Small intestine (tissue), 7 donors: ENCODE measurements around the gene PBRM1. TPM values are rescaled to one million over a fixed set of nuclear protein-coding genes. Genes with fewer than 3 reads are reported as not detected.
A peak's percentile ranks its signal among the peaks of the same experiment; 100 is the strongest.

Source experiments
- DNase-seq, 2 donors: peaks; one replicate each; pipeline versions ENCODE4 v3.0.0 to v3.0.0-alpha.2; 2013
- FAIRE-seq: peaks from 2 replicates; lab custom pipeline; 2012; peaks lifted over from hg19 to GRCh38; lab: Jason Lieb, UNC
- H3K27ac ChIP-seq, 3 donors: one replicate each; pipeline ENCODE4 v1.5.1; 2013; ENCODE audit warnings: low read length in 2 of 3, mild to moderate bottlenecking in 2 of 3, control low read depth in 1 of 3, inconsistent platforms in 1 of 3, low read depth in 1 of 3, moderate library complexity in 1 of 3
- H3K27me3 ChIP-seq, 3 donors: one replicate each; pipeline ENCODE4 v1.6.1; 2013; ENCODE audit warnings: low read length in 3 of 3, inconsistent platforms in 1 of 3; ENCODE audit not compliant: control insufficient read depth in 3 of 3, insufficient read depth in 3 of 3
- H3K36me3 ChIP-seq, 3 donors: one replicate each; pipeline ENCODE4 v1.6.1; 2013; ENCODE audit warnings: low read length in 3 of 3, inconsistent platforms in 1 of 3, low read depth in 1 of 3, mild to moderate bottlenecking in 1 of 3, moderate library complexity in 1 of 3; ENCODE audit not compliant: control insufficient read depth in 3 of 3, insufficient read depth in 2 of 3
- H3K4me1 ChIP-seq, 3 donors: one replicate each; pipeline ENCODE4 v1.6.1; 2013; ENCODE audit warnings: low read length in 2 of 3, inconsistent platforms in 1 of 3, low read depth in 1 of 3, mild to moderate bottlenecking in 1 of 3, moderate library complexity in 1 of 3; ENCODE audit not compliant: control insufficient read depth in 3 of 3, insufficient read depth in 2 of 3
- H3K4me3 ChIP-seq, 3 donors: one replicate each; pipeline ENCODE4 v1.5.1; 2013; ENCODE audit warnings: low read length in 3 of 3, control low read depth in 1 of 3, inconsistent platforms in 1 of 3, low read depth in 1 of 3, mild to moderate bottlenecking in 1 of 3, moderate library complexity in 1 of 3
- H3K9me3 ChIP-seq, 2 donors: one replicate each; pipeline ENCODE4 v1.6.1; 2013; ENCODE audit warnings: low read depth in 1 of 2, low read length in 1 of 2; ENCODE audit not compliant: control insufficient read depth in 2 of 2, insufficient read depth in 1 of 2
- whole genome bisulfite sequencing, 3 donors: extraction: QIAGEN DNeasy Blood & Tissue Kit; methylation state at CpG; one replicate each; pipeline ENCODE4 v1.1.7; 2013; 5-methylcytosine and 5-hydroxymethylcytosine counted together
- polyA plus RNA-seq, 4 donors: library from polyadenylated mRNA; stranded (reverse) in 3 of 4; unstranded in 1 of 4; fragments of 200-250 nt in 3 of 4; fragments of 120-200 nt in 1 of 4; gene quantifications; one replicate each; pipeline versions ENCODE4 v1.2.1 to v1.2.3, GENCODE V29; 2013
- donor health status: healthy with polysubstance abuse.
- donor health status: control.
- donor health status: control.
- donor health status: Bipolar disorder and iron deficiency.
- donor health status: healthy.

Gene PBRM1
- polyA plus RNA-seq, 4 donors = 6.7 to 36.2 (median 12.3) TPM

DNA sequence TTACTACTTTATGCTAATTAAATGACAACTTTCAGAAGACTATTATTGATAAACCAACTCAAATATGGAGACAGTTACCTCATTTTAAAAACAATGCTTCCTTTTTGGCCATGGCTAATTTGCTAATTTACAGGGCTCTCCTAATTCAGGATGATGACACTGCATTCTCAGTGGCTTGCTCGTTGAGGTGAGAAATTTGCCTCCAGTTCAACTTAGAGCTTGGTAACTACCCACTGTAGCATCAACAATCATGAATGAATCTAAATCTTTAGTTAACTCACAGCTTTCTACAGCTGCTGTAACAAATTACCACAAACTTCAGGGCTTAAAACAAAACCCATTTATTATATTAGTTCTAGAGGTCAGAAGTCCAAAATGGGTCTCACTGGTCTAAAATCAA lies 14.0 kb downstream of the PBRM1 start:
- Histone ChIP-seq H3K27ac (no peak overlapping the region), H3K4me3 (no peak overlapping the region), H3K36me3 (peaks cover 6 to 36% (median 6%) of the 10 kb centered on the region in 3 donors), H3K27me3 (no peaks in the 10 kb centered on the region), H3K9me3 (no peaks in the 10 kb centered on the region), H3K4me1 (no peaks in the 10 kb centered on the region)
- WGBS, 3 donors = 56 to 62% (median 60%) methylated on average over 1 of the region's 1 CpG
- FAIRE-seq (no peak), DNase-seq (no peak)

DNA sequence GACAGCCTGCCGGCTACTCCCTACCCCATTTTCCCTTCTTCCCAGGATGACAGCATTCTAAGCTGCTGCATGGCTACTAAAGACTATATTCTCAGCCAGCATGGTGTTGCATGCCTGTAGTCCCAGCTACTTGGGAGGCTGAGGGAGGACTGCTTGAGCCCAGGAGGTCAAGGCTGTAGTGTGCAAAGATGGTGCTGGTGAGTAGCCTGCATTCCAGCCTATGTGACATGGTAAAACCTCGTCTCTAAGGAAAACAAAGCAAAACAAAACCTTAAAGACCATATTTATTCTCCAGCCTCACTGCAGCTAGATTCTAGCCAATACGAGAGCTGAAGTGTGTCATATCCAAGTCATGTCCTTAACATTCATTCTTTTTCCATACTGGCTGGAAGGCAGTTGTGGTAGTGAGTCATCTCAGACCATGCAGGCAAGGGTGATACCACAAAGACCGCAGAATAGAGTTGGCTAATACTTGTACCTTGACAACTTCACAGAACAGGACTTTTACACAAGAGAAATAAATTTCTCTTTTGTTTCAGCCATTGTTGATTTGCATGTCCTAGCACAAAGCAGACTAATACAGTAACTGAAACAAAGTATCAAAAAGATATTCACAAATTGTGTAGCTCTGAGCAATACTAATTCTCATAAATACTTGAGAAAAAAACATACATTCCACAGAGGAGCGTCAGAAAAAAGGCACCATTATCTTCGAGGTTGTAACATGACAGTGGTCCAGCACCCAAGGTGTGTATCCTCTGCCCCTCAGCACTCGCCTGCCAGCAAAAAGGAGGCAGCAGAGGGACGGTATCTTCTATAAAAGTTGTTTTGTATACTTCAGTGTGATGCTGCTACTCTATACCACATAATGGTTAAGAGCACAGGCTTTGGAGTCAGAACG lies 14.8 kb downstream of the PBRM1 start:
- Histone ChIP-seq H3K9me3 (no peaks in the 10 kb centered on the region), H3K4me3 (no peak overlapping the region), H3K27me3 (no peaks in the 10 kb centered on the region), H3K27ac (peak overlapping the region in 1 of 3 donors; percentile 71), H3K4me1 (no peaks in the 10 kb centered on the region), H3K36me3 (peaks cover 2 to 42% (median 6%) of the 10 kb centered on the region in 3 donors)
- FAIRE-seq (no peak), DNase-seq (peak in 1 of 2 donors; percentile 13)
- 66 to 86% (median 71%) methylated on average over 9 of the region's 9 CpGs for WGBS, 3 donors

DNA sequence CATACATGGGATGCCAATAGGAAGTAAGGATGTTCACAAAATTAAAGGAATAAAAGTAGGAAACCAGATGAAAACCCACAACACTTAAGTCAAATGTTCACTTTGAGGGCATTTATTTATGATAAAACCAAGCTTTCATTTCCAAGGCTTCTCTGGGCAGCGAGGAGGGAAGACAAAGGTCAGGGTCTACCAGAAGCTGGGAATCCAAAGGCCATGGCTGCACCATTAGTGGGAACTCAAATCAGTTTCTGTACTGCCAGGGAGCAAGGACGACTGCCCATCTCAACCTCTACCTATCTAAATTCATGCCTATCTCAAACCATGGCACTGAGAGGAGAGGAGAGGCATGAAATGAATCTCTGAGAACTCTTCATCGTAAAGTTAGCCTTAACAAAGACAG lies 22.6 kb downstream of the PBRM1 start:
- WGBS, 3 donors = 59 to 83% (median 73%) methylated on average over 3 of the region's 3 CpGs
- no peaks in the 10 kb centered on the region for H3K4me1 ChIP-seq
- DNase-seq (peak in 1 of 2 donors; percentile 14), FAIRE-seq (no peak)
- peaks cover 10 to 59% (median 12%) of the 10 kb centered on the region in 3 donors for H3K36me3 ChIP-seq
- no peak overlapping the region for H3K4me3 ChIP-seq
- no peaks in the 10 kb centered on the region for H3K27me3 ChIP-seq
- H3K9me3 ChIP-seq = no peaks in the 10 kb centered on the region
- H3K27ac ChIP-seq = no peak overlapping the region

DNA sequence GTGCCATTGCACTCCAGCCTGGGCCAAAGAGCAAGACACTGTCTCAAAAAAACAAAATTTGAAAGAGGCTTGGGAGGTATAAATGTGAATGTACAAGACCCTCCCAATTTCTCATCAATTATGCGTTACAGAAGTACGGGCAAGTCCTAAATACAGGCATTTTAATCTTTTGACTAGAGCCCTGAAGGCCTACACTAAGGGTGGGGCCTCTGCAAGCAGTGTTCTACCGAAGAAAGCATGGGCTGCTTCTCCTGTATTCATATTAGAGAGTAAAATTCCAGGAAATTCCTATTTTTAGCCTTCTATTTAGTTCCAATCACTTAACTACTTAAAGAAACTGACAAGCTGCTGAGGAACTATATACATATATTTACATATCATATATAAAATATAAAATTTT lies 25.7 kb downstream of the PBRM1 start:
- H3K9me3 ChIP-seq = no peaks in the 10 kb centered on the region
- no peak for FAIRE-seq
- H3K36me3 ChIP-seq = peaks cover 12 to 51% (median 15%) of the 10 kb centered on the region in 3 donors
- H3K27ac ChIP-seq = no peak overlapping the region
- H3K27me3 ChIP-seq = no peaks in the 10 kb centered on the region
- no peak overlapping the region for H3K4me3 ChIP-seq
- WGBS, 3 donors = 66 to 93% (median 70%) methylated on average over 3 of the region's 3 CpGs
- no peak for DNase-seq
- no peaks in the 10 kb centered on the region for H3K4me1 ChIP-seq

DNA sequence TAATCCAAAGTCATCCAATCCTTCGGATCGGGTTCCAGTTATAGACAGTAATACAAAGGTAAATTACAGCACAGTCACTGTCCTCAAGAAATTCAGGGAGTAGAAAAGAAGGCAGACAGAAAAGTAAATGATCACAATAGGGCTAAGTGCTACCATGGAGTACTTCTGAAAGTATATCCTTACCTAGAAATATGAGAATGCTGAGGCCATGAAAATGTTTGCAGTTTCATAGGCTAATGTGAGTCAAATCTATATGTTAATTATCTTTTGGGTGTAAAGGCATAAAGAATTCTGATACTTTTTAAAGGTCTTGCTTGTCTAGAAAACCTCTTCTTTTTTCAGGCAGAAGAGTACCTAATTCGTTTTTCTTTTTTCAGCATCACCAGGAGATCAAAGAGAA lies 29.8 kb downstream of the PBRM1 start:
- no peak overlapping the region for H3K27ac ChIP-seq
- H3K36me3 ChIP-seq = peaks cover 19 to 54% (median 27%) of the 10 kb centered on the region in 3 donors
- H3K4me3 ChIP-seq = no peak overlapping the region
- no peaks in the 10 kb centered on the region for H3K4me1 ChIP-seq
- no peak for DNase-seq
- 91 to 99% (median 96%) methylated on average over 3 of the region's 3 CpGs for WGBS, 3 donors
- no peaks in the 10 kb centered on the region for H3K9me3 ChIP-seq
- H3K27me3 ChIP-seq = no peaks in the 10 kb centered on the region
- no peak for FAIRE-seq

DNA sequence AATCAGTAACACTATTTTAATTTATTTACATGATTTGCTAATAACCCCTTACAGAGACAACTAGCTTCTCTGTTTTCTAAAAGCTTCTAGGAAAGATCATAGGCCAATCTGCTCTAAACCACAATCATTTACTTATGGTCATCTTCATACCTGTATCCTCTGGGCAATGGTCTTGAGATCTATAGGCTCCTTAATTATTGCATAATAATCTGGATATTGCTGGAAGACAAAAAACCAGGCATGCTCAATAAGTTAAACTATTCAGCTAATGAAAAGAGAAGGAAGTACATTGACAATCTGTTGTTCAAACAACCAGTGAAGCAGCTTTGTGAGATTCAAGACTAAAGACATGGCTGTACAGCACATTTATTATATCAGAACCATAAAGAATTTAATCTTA lies 34.1 kb downstream of the PBRM1 start:
- Histone ChIP-seq H3K27me3 (no peaks in the 10 kb centered on the region), H3K4me1 (no peaks in the 10 kb centered on the region), H3K9me3 (no peaks in the 10 kb centered on the region), H3K27ac (no peak overlapping the region), H3K4me3 (no peak overlapping the region), H3K36me3 (peaks cover 22 to 37% (median 29%) of the 10 kb centered on the region in 3 donors)
- DNase-seq (no peak), FAIRE-seq (no peak)

DNA sequence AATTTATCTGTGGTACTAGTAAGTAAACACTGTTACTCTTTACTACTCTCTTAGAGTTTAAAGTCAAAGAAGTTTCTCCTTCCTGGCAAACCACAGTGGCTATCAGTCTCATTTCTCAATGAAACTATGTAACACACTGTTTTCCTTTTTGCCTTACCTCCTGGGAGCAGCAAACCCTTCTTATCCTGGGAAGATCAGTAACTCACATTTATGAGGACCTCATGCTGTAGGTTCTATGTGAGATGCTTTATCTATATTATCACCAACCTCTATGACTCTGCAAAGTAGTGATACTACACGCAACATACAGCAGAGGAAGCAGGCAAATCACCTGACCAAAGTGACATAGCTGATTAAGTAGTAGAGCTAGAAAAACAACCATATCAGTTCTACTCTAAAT lies 35.3 kb downstream of the PBRM1 start:
- Histone ChIP-seq H3K4me1 (no peaks in the 10 kb centered on the region), H3K9me3 (no peaks in the 10 kb centered on the region), H3K27ac (no peak overlapping the region), H3K27me3 (no peaks in the 10 kb centered on the region), H3K36me3 (peaks cover 22 to 33% (median 27%) of the 10 kb centered on the region in 3 donors), H3K4me3 (no peak overlapping the region)
- no peak for FAIRE-seq
- WGBS, 3 donors = 91 to 100% (median 100%) methylated on average over 1 of the region's 1 CpG
- peak in 1 of 2 donors; percentile 12 for DNase-seq

DNA sequence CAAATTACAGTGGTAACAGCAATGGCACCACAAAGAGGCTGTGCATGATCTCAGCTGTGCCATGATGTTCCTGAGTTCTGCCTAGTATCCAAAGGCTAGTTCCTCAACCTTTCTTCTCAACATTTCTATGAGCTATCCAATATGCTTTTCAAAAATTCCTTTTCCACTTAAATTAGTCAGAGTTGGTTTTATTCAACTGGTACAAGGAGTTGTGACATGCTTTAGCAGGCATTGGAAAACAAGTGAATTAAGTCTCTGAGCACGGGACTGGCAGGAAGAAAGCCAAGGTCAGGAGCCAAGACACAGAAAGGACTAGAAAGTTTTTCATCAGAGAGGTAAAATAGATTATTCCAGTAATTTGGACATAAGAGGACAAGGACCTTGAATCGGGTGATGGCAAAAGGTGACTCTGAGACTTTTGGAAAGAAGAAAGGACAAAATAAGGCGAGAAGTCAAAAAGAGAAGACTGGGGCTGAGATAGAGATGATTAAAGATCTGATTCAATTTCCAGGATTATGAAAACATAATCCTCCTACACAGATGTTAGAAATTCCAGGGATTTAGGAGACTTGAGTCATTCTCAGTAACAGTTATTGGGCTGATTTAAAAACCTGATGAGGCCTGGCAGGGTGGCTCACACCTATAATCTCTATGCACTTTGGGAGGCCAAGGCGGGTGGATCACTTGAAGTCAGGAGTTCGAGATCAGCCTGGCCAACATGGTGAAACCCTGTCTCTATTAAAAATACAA lies 36.1 kb downstream of the PBRM1 start:
- H3K27me3 ChIP-seq = no peaks in the 10 kb centered on the region
- no peak overlapping the region for H3K27ac ChIP-seq
- no peak for FAIRE-seq
- no peak for DNase-seq
- H3K4me1 ChIP-seq = no peaks in the 10 kb centered on the region
- H3K36me3 ChIP-seq = peaks cover 22 to 35% (median 27%) of the 10 kb centered on the region in 3 donors
- H3K9me3 ChIP-seq = no peaks in the 10 kb centered on the region
- no peak overlapping the region for H3K4me3 ChIP-seq
- 77 to 97% (median 95%) methylated on average over 4 to 5 of the region's 5 CpGs for WGBS, 3 donors
